ENCODE results near the gene FAM227B.
"Not testable (repeated sequence)": the region's sequence is repeated elsewhere in the genome, so short reads cannot be mapped to it uniquely, and the experiment has no call there.

Gene FAM227B

GRCh38 chr15:49494842-49495241 is 125.8 kb downstream of the FAM227B start:
- DNase-seq (ENCODE audit: low spot score): no peak

GRCh38 chr15:49492830-49493229 is 127.8 kb downstream of the FAM227B start:
- no peak for DNase-seq (ENCODE audit: low spot score)

- DNase-seq (ENCODE audit: low spot score): no peak
Observed at GRCh38 chr15:49492151-49492550, 128.5 kb downstream of the FAM227B start.

GRCh38 chr15:49490966-49491365 is 129.7 kb downstream of the FAM227B start:
- DNase-seq (ENCODE audit: low spot score): no peak

GRCh38 chr15:49485401-49485800 is 135.2 kb downstream of the FAM227B start:
- not testable (repeated sequence) for DNase-seq (ENCODE audit: low spot score)

GRCh38 chr15:49478982-49479381 is 141.6 kb downstream of the FAM227B start:
- DNase-seq (ENCODE audit: low spot score): not testable (repeated sequence)

GRCh38 chr15:49478021-49478420 is 142.6 kb downstream of the FAM227B start:
- not testable (repeated sequence) for DNase-seq (ENCODE audit: low spot score)

GRCh38 chr15:49473031-49473430 is 147.6 kb downstream of the FAM227B start:
- no peak for DNase-seq (ENCODE audit: low spot score)

GRCh38 chr15:49472338-49472737 is 148.3 kb downstream of the FAM227B start:
- no peak for DNase-seq (ENCODE audit: low spot score)

GRCh38 chr15:49471733-49472132 is 148.9 kb downstream of the FAM227B start:
- DNase-seq (ENCODE audit: low spot score): no peak

- DNase-seq (ENCODE audit: low spot score): not testable (repeated sequence)
Observed at GRCh38 chr15:49471248-49471647, 149.4 kb downstream of the FAM227B start.

- no peak for DNase-seq (ENCODE audit: low spot score)
Observed at GRCh38 chr15:49468481-49468839, 152.2 kb downstream of the FAM227B start.

- DNase-seq (ENCODE audit: low spot score): no peak
Observed at GRCh38 chr15:49467746-49468480, 152.7 kb downstream of the FAM227B start.

GRCh38 chr15:49466119-49466518 is 154.5 kb downstream of the FAM227B start:
- no peak for DNase-seq (ENCODE audit: low spot score)

GRCh38 chr15:49464522-49464921 is 156.1 kb downstream of the FAM227B start:
- no peak for DNase-seq (ENCODE audit: low spot score)

GRCh38 chr15:49462232-49462844 is 158.3 kb downstream of the FAM227B start:
- DNase-seq (ENCODE audit: low spot score): no peak

- DNase-seq (ENCODE audit: low spot score): no peak
Observed at GRCh38 chr15:49460411-49460941, 160.1 kb downstream of the FAM227B start.

- no peak for DNase-seq (ENCODE audit: low spot score)
Observed at GRCh38 chr15:49458145-49458544, 162.5 kb downstream of the FAM227B start.

- DNase-seq (ENCODE audit: low spot score): no peak
Observed at GRCh38 chr15:49456166-49456565, 164.5 kb downstream of the FAM227B start.

GRCh38 chr15:49452595-49452994 is 168.0 kb downstream of the FAM227B start:
- DNase-seq (ENCODE audit: low spot score): no peak

GRCh38 chr15:49441816-49442215 is 178.8 kb downstream of the FAM227B start:
- no peak for DNase-seq (ENCODE audit: low spot score)

- no peak for DNase-seq (ENCODE audit: low spot score)
Observed at GRCh38 chr15:49441356-49441755, 179.3 kb downstream of the FAM227B start.

- no peak for DNase-seq (ENCODE audit: low spot score)
Observed at GRCh38 chr15:49439678-49440395, 180.8 kb downstream of the FAM227B start.
